ENCODE data around the gene ZNF428.

Gene ZNF428

GRCh38 chr19:43641333-43641732, 21.9 kb upstream of the ZNF428 start:
- H3K9me2 ChIP-seq (replicated peaks; ENCODE audit: control insufficient read depth, low read length), result no peaks in the 10 kb centered on the region
- H3K4me3 ChIP-seq (ENCODE audit: low read length), result no peak overlapping the region
- no peak overlapping the region for H3K27ac ChIP-seq (ENCODE audit: low read depth, low read length)
- H3F3A ChIP-seq (ENCODE audit: control insufficient read depth, insufficient read depth), result no peaks in the 10 kb centered on the region
- peaks cover 47% of the 10 kb centered on the region for H3K27me3 ChIP-seq (ENCODE audit: control insufficient read depth, low read length)
- peaks cover 6% of the 10 kb centered on the region; the same call in 1 of the 2 replicates for H4K20me1 ChIP-seq (ENCODE audit: control insufficient read depth, insufficient read depth, low read depth, low read length)
- H3K9me3 ChIP-seq (ENCODE audit: control insufficient read depth, insufficient read depth, low read length), result no peaks in the 10 kb centered on the region
- no peaks in the 10 kb centered on the region for H3K79me2 ChIP-seq (ENCODE audit: control insufficient read depth, low read length)
- TF ChIP-seq CTCF (IDR thresholded peaks at IDR 0.05; ENCODE audit: low read depth, low read length, poor library complexity, severe bottlenecking) (no peak), EZH2phosphoT487 (IDR thresholded peaks at IDR 0.05; ENCODE audit: borderline replicate concordance, low read length) (no peak)
- no peak overlapping the region for H3K4me2 ChIP-seq (ENCODE audit: low read length)
- H3K4me1 ChIP-seq (ENCODE audit: control insufficient read depth, low read length), result peaks cover 14% of the 10 kb centered on the region
- no peaks in the 10 kb centered on the region for H3K36me3 ChIP-seq (ENCODE audit: control insufficient read depth, low read length)

- no peaks in the 10 kb centered on the region for H3K79me2 ChIP-seq (ENCODE audit: control insufficient read depth, low read length)
- no peaks in the 10 kb centered on the region for H3K9me3 ChIP-seq (ENCODE audit: control insufficient read depth, insufficient read depth, low read length)
- no peaks in the 10 kb centered on the region for H3K9me2 ChIP-seq (replicated peaks; ENCODE audit: control insufficient read depth, low read length)
- H4K20me1 ChIP-seq (ENCODE audit: control insufficient read depth, insufficient read depth, low read depth, low read length), result peaks cover 6% of the 10 kb centered on the region; the same call in 1 of the 2 replicates
- peaks cover 18% of the 10 kb centered on the region for H3K4me1 ChIP-seq (ENCODE audit: control insufficient read depth, low read length)
- peak overlapping the region; percentile 53 for H3K4me3 ChIP-seq (ENCODE audit: low read length)
- TF ChIP-seq EZH2phosphoT487 (IDR thresholded peaks at IDR 0.05; ENCODE audit: borderline replicate concordance, low read length) (no peak), CTCF (IDR thresholded peaks at IDR 0.05; ENCODE audit: low read depth, low read length, poor library complexity, severe bottlenecking) (no peak)
- H3K4me2 ChIP-seq (ENCODE audit: low read length), result peak overlapping the region; percentile 64; the same call in 1 of the 2 replicates
- H3F3A ChIP-seq (ENCODE audit: control insufficient read depth, insufficient read depth), result no peaks in the 10 kb centered on the region
- no peak overlapping the region for H3K27ac ChIP-seq (ENCODE audit: low read depth, low read length)
- H3K36me3 ChIP-seq (ENCODE audit: control insufficient read depth, low read length), result no peaks in the 10 kb centered on the region
- H3K27me3 ChIP-seq (ENCODE audit: control insufficient read depth, low read length), result peaks cover 47% of the 10 kb centered on the region
These were observed 21.0 kb upstream of the ZNF428 start for GRCh38 chr19:43640424-43640757.

- H3K27ac ChIP-seq (ENCODE audit: low read depth, low read length), result no peak within 1 kb of the TSS
- no peaks in the 10 kb centered on the region for H3K36me3 ChIP-seq (ENCODE audit: control insufficient read depth, low read length)
- no peaks in the 10 kb centered on the region for H3K9me2 ChIP-seq (replicated peaks; ENCODE audit: control insufficient read depth, low read length)
- TF ChIP-seq CTCF (IDR thresholded peaks at IDR 0.05; ENCODE audit: low read depth, low read length, poor library complexity, severe bottlenecking), result no peak
- TF ChIP-seq EZH2phosphoT487 (IDR thresholded peaks at IDR 0.05; ENCODE audit: borderline replicate concordance, low read length), result no peak
- peaks cover 24% of the 10 kb centered on the region for H3K4me1 ChIP-seq (ENCODE audit: control insufficient read depth, low read length)
- H3K9me3 ChIP-seq (ENCODE audit: control insufficient read depth, insufficient read depth, low read length), result no peaks in the 10 kb centered on the region
- peaks cover 6% of the 10 kb centered on the region; the same call in 1 of the 2 replicates for H4K20me1 ChIP-seq (ENCODE audit: control insufficient read depth, insufficient read depth, low read depth, low read length)
- peak within 1 kb of the TSS; percentile 64 for H3K4me2 ChIP-seq (ENCODE audit: low read length)
- H3K79me2 ChIP-seq (ENCODE audit: control insufficient read depth, low read length), result no peaks in the 10 kb centered on the region
- peak within 1 kb of the TSS; percentile 53 for H3K4me3 ChIP-seq (ENCODE audit: low read length)
- H3K27me3 ChIP-seq (ENCODE audit: control insufficient read depth, low read length), result peaks cover 47% of the 10 kb centered on the region
- H3F3A ChIP-seq (ENCODE audit: control insufficient read depth, insufficient read depth), result no peaks in the 10 kb centered on the region
These were observed 20.3 kb upstream of the ZNF428 start, which contains the start of gene CADM4 for GRCh38 chr19:43639519-43640423. CADM4 (minus strand) TSS chr19:43639850; CDS start chr19:43639790, 60 bp downstream.
